Measurements from ENCODE around the gene ZMYM5.

DNA sequence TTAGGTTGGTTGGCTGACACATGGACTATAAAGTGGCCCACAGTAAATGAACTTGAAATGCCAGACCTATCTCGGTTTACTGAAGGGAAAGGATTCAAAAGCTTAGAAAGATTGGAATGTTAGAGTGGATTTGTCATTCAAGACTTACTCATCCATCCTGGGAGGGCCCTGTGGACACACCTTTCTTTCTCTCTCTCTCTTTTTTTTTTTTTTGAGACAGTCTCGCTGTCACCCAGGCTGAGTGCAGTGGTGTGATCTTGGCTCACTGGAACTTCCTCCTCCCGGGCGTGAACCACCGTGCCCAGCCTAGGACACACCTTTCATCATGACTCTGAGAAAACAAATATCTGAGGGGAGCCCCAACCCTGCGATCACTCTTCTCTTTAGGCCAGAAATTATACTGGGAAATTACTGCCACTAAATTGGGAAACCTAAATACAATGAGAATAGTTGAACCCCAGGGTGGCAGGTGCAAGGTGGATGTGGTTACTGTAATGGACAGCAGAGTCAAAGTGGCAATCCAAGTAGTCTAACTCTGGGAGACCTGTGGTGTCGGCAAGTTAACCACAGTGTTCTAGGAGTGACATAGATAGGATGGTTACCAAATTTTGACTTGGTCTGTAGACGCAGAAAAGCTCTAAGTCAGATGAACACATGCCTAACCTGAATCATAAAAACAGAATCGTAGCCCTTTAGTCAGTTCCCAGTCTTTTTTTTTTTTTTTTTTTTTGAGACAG is 47.1 kb upstream of the ZMYM5 start:
- TF ChIP-seq, protein P1, sequence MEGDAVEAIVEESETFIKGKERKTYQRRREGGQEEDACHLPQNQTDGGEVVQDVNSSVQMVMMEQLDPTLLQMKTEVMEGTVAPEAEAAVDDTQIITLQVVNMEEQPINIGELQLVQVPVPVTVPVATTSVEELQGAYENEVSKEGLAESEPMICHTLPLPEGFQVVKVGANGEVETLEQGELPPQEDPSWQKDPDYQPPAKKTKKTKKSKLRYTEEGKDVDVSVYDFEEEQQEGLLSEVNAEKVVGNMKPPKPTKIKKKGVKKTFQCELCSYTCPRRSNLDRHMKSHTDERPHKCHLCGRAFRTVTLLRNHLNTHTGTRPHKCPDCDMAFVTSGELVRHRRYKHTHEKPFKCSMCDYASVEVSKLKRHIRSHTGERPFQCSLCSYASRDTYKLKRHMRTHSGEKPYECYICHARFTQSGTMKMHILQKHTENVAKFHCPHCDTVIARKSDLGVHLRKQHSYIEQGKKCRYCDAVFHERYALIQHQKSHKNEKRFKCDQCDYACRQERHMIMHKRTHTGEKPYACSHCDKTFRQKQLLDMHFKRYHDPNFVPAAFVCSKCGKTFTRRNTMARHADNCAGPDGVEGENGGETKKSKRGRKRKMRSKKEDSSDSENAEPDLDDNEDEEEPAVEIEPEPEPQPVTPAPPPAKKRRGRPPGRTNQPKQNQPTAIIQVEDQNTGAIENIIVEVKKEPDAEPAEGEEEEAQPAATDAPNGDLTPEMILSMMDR (IDR thresholded peaks at IDR 0.05; ENCODE audit: borderline replicate concordance, extremely low read depth, low read length, poor library complexity, severe bottlenecking), result no peak
- no peak for TF ChIP-seq EZH2 (IDR thresholded peaks at IDR 0.05; ENCODE audit: borderline replicate concordance, low read depth, low read length, severe bottlenecking)

All from DND-41 (cell line).